Prostate gland (tissue), 2 donors: ENCODE data around the gene HLX.

Experiments
- POLR2A ChIP-seq: fragments of 450-650 bp; IDR thresholded peaks from one replicate; pipeline ENCODE4 v1.6.1; 2016; ENCODE audit warnings: antibody characterized with exemption, mild to moderate bottlenecking
- POLR2AphosphoS5 ChIP-seq: sonication (generic); formaldehyde crosslinking; IDR thresholded peaks from one replicate; pipeline ENCODE4 v1.6.1; 2017; ENCODE audit warnings: antibody characterized with exemption
- TF ChIP-seq, protein P1 (sequence below), 4 experiments: fragments of 200-600 bp in 2 of 4; fragments of 450-650 bp in 2 of 4; sonication (generic) in 2 of 4; IDR thresholded peaks; 1 replicate in 3 of 4; 2 replicates in 1 of 4; pipeline ENCODE4 v1.5.1; 2016 to 2019; ENCODE audit warnings: antibody characterized with exemption in 4 of 4, mild to moderate bottlenecking in 2 of 4, moderate library complexity in 2 of 4

DNA sequence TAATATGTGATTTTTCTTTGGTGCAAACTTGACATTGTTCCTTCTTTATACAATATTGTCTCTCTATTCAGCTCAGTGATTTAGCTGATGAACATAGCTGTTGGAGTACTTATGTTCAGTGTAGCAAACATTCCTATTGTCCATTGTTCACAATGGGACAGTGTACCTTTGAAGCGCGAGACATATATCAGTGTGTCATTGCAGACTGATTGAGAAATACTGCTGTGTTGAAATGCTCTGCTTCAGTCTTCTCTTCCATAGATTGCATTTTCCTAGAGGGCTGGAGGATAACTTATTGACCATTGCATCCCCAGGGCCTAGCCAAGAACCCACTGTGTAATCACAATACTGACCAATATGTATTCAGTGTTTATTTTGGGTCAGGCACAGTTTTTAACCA is 46.5 kb downstream of the HLX start:
- TF ChIP-seq, protein P1, sequence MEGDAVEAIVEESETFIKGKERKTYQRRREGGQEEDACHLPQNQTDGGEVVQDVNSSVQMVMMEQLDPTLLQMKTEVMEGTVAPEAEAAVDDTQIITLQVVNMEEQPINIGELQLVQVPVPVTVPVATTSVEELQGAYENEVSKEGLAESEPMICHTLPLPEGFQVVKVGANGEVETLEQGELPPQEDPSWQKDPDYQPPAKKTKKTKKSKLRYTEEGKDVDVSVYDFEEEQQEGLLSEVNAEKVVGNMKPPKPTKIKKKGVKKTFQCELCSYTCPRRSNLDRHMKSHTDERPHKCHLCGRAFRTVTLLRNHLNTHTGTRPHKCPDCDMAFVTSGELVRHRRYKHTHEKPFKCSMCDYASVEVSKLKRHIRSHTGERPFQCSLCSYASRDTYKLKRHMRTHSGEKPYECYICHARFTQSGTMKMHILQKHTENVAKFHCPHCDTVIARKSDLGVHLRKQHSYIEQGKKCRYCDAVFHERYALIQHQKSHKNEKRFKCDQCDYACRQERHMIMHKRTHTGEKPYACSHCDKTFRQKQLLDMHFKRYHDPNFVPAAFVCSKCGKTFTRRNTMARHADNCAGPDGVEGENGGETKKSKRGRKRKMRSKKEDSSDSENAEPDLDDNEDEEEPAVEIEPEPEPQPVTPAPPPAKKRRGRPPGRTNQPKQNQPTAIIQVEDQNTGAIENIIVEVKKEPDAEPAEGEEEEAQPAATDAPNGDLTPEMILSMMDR (IDR thresholded peaks at IDR 0.05) = no peak
- TF ChIP-seq POLR2AphosphoS5 (no peak), POLR2A (no peak)
